IPS DF 19.7 (cell line): ENCODE data around the gene BBS1.
A peak's percentile ranks its signal among the peaks of the same experiment; 100 is the strongest.
"Not testable (repeated sequence)": the region's sequence is repeated elsewhere in the genome, so short reads cannot be mapped to it uniquely, and the experiment has no call there.

Experiments used
- DNase-seq: peaks from one replicate; pipeline ENCODE4 v3.0.0-alpha.2; 2013; ENCODE audit warnings: low read depth, low spot score

BBS1 gene

GRCh38 chr11:66510271-66510989, at the start of gene BBS1:
Gene BBS1, plus strand, starts transcription at chr11:66510635. Its CDS starts 25 bp downstream, at chr11:66510660.
- no peak for DNase-seq

- DNase-seq = no peak
These were observed 48.4 kb upstream of the BBS1 start for GRCh38 chr11:66462010-66462409.

GRCh38 chr11:66462911-66463310, 47.5 kb upstream of the BBS1 start:
- DNase-seq = no peak

GRCh38 chr11:66464116-66464515, 46.3 kb upstream of the BBS1 start:
- DNase-seq = not testable (repeated sequence)

GRCh38 chr11:66464916-66465315, 45.5 kb upstream of the BBS1 start:
- DNase-seq = no peak

GRCh38 chr11:66465373-66466224, 44.8 kb upstream of the BBS1 start:
- DNase-seq = no peak

- DNase-seq = peak; percentile 50
These were observed 44.0 kb upstream of the BBS1 start, which contains the start of gene PELI3 for GRCh38 chr11:66466225-66467033. Gene PELI3, plus strand, starts transcription at chr11:66466905. Its CDS starts 1,224 bp downstream, at chr11:66468129.

GRCh38 chr11:66467034-66467659, 43.3 kb upstream of the BBS1 start:
- no peak for DNase-seq

- DNase-seq = no peak
These were observed 42.7 kb upstream of the BBS1 start for GRCh38 chr11:66467756-66468155.

- no peak for DNase-seq
These were observed 41.7 kb upstream of the BBS1 start for GRCh38 chr11:66468691-66469090.

- DNase-seq = no peak
These were observed 41.0 kb upstream of the BBS1 start for GRCh38 chr11:66469441-66469840.

GRCh38 chr11:66470015-66470414, 40.4 kb upstream of the BBS1 start:
- no peak for DNase-seq

- DNase-seq = no peak
These were observed 39.3 kb upstream of the BBS1 start for GRCh38 chr11:66471142-66471541.

- no peak for DNase-seq
These were observed 38.4 kb upstream of the BBS1 start for GRCh38 chr11:66472054-66472453.

GRCh38 chr11:66473167-66473566, 37.3 kb upstream of the BBS1 start:
- no peak for DNase-seq

GRCh38 chr11:66473608-66474515, 36.6 kb upstream of the BBS1 start:
- DNase-seq = no peak

GRCh38 chr11:66475349-66476172, 34.9 kb upstream of the BBS1 start:
- no peak for DNase-seq

- DNase-seq = no peak
These were observed 34.1 kb upstream of the BBS1 start for GRCh38 chr11:66476173-66476840.

GRCh38 chr11:66476841-66477251, 33.6 kb upstream of the BBS1 start:
- no peak for DNase-seq
